Testis (tissue), 2 donors: Measurements from ENCODE around the gene GMPS.

ENCODE experiments used
- POLR2A ChIP-seq: fragments of 450-650 bp; IDR thresholded peaks from one replicate; pipeline ENCODE4 v1.6.1; 2017; ENCODE audit warnings: antibody characterized with exemption, mild to moderate bottlenecking, moderate library complexity
- TF ChIP-seq, protein P1 (sequence below), 3 experiments: fragments of 450-650 bp in 2 of 3; fragments of 200-600 bp in 1 of 3; sonication (generic) in 1 of 3; IDR thresholded peaks; one replicate each; pipeline ENCODE4 v1.5.1; 2016 to 2019; ENCODE audit warnings: antibody characterized with exemption in 3 of 3, mild to moderate bottlenecking in 2 of 3, moderate library complexity in 1 of 3

DNA sequence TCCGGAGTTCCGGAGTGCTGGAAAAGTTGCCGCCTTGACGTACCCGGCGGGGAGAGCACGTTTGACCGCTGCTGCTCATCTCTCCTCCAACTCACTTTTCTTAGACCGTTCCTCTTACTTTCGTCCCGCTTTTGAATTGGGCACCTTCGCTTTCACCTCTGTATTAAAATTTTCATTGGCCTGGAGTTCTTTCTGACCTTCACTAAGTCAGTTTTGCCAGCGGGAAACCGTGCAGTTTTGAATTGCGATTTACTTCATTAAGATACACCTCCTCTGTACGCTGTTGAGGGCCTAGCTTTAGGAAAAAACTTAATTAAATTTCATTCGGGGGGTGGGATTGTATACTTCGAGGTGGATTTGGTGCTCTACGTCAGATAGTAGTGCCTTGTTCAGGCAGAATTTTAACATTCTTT, 1.3 kb downstream of the GMPS start:
- no peak for TF ChIP-seq POLR2A
- TF ChIP-seq, protein P1, sequence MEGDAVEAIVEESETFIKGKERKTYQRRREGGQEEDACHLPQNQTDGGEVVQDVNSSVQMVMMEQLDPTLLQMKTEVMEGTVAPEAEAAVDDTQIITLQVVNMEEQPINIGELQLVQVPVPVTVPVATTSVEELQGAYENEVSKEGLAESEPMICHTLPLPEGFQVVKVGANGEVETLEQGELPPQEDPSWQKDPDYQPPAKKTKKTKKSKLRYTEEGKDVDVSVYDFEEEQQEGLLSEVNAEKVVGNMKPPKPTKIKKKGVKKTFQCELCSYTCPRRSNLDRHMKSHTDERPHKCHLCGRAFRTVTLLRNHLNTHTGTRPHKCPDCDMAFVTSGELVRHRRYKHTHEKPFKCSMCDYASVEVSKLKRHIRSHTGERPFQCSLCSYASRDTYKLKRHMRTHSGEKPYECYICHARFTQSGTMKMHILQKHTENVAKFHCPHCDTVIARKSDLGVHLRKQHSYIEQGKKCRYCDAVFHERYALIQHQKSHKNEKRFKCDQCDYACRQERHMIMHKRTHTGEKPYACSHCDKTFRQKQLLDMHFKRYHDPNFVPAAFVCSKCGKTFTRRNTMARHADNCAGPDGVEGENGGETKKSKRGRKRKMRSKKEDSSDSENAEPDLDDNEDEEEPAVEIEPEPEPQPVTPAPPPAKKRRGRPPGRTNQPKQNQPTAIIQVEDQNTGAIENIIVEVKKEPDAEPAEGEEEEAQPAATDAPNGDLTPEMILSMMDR (IDR thresholded peaks at IDR 0.05): no peak
